K562 (cell line): ENCODE results near the gene KCNQ4.

Experiments used
- ATF2 ChIP-seq: sonication (generic); formaldehyde crosslinking; IDR thresholded peaks from 2 replicates; pipeline ENCODE4 v1.8.1; 2022; ENCODE audit warnings: missing genetic modification reagents
- CTCF ChIP-seq, 3 experiments: IDR thresholded peaks in 2 of 3; conservative IDR thresholded peaks in 1 of 3; 2 replicates each; pipeline ENCODE4 v1.5.1; 2011 to 2012; ENCODE audit warnings: low read length in 3 of 3, mild to moderate bottlenecking in 3 of 3, control low read depth in 2 of 3, improper control_type of control experiment in 1 of 3, inconsistent platforms in 1 of 3, low read depth in 1 of 3, mixed read lengths in 1 of 3, moderate library complexity in 1 of 3; ENCODE audit not compliant: insufficient read depth in 2 of 3
- EZH2 ChIP-seq: IDR thresholded peaks from 2 replicates; pipeline ENCODE4 v1.6.1; 2012; ENCODE audit warnings: low read depth, mild to moderate bottlenecking, inconsistent platforms, low read length, borderline replicate concordance
- GATAD2A ChIP-seq: fragments of 450-650 bp; IDR thresholded peaks from 2 replicates; pipeline ENCODE4 v1.6.1; 2017
- NFRKB ChIP-seq: fragments of 450-650 bp; IDR thresholded peaks from 2 replicates; pipeline ENCODE4 v1.6.1; 2016; ENCODE audit warnings: low read depth
- NFXL1 ChIP-seq: fragments of 450-650 bp; formaldehyde crosslinking; IDR thresholded peaks from 2 replicates; pipeline ENCODE4 v1.4.0; 2021; ENCODE audit warnings: mild to moderate bottlenecking
- STAT5A ChIP-seq: IDR thresholded peaks from 2 replicates; pipeline ENCODE4 v1.6.1; 2012; ENCODE audit warnings: low read length, inconsistent platforms, borderline replicate concordance
- TEAD4 ChIP-seq, 2 experiments: sonication (generic) in 1 of 2; formaldehyde crosslinking in 1 of 2; IDR thresholded peaks; 2 replicates each; pipeline versions ENCODE4 v1.6.1 to v1.8.0; 2012 to 2022; ENCODE audit warnings: borderline replicate concordance in 1 of 2, inconsistent platforms in 1 of 2, low read length in 1 of 2, mild to moderate bottlenecking in 1 of 2, missing genetic modification reagents in 1 of 2

- TF ChIP-seq GATAD2A = no peak
- TF ChIP-seq NFRKB = no peak
- TF ChIP-seq CTCF (IDR thresholded peaks at IDR 0.05 in 2 of 3, conservative IDR thresholded peaks at IDR 0.05 in 1 of 3; ENCODE audit: insufficient read depth in 2 of 3, low read depth in 1 of 3, low read length in 3 of 3) = no peak
- no peak for TF ChIP-seq STAT5A
- no peak for TF ChIP-seq NFXL1 (CRISPR knock-in tag)
- no peak for TF ChIP-seq TEAD4 (IDR thresholded peaks at IDR 0.05; ENCODE audit: low read length)
- TF ChIP-seq TEAD4 (CRISPR knock-in tag; IDR thresholded peaks at IDR 0.05; ENCODE audit: borderline replicate concordance) = no peak
- TF ChIP-seq EZH2 = no peak
- no peak for TF ChIP-seq ATF2 (CRISPR knock-in tag)
These were observed 18.1 kb downstream of the KCNQ4 start for GRCh38 chr1:40801742-40802077.
